ENCODE data around the gene ASTN2. TPM values are rescaled to one million over a fixed set of nuclear protein-coding genes. Genes with fewer than 3 reads are reported as not detected.

The ASTN2 gene
- total and polyA plus RNA-seq, 9 of the 15 experiments (the other 6 are each of a cell fraction or from before 2014, with no cell fraction given): 0.56 to 3.5 (median 1.9) TPM

DNA sequence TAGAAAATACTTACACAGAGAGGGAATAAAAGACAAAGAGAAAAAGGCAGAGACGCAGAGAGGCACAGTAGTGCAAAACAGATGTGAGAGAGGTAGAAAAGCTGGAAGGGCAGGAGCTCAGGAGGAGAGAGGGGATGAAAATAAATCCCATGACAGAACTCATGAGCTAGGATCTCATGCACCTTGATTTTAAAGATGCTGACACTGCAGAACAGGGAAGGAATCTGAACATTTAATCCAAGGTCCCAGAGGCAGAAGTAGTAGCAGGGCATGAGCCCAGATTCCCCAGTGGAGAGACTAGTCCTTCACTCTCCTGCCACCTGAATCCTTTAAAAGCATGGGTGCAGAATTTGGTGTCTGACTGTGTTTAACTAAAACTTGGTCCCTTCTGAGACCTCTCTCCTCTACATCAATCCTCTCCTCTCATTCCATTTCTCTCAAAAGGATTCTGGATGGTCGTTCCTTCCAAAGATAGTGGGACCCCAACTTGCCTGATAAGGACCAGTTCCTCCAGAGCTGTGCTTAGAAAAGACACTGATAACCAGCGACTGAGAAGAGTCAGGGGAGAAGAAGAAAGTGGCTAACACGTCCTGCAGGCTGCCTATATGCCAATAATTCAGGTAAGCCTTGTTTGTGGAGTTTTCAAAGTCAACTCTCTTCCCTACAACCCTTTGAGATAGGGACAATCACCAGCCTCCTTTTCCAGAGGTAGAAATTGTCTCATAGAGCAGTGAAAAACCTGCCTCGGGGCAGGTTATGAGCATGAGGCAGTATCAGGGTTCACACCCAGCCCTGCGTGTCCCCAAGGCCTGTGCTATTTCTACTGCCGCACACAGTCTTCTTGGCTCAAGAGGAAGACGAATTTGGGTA lies 931.0 kb downstream of the ASTN2 start (continued):
- TF ChIP-seq, protein P1, sequence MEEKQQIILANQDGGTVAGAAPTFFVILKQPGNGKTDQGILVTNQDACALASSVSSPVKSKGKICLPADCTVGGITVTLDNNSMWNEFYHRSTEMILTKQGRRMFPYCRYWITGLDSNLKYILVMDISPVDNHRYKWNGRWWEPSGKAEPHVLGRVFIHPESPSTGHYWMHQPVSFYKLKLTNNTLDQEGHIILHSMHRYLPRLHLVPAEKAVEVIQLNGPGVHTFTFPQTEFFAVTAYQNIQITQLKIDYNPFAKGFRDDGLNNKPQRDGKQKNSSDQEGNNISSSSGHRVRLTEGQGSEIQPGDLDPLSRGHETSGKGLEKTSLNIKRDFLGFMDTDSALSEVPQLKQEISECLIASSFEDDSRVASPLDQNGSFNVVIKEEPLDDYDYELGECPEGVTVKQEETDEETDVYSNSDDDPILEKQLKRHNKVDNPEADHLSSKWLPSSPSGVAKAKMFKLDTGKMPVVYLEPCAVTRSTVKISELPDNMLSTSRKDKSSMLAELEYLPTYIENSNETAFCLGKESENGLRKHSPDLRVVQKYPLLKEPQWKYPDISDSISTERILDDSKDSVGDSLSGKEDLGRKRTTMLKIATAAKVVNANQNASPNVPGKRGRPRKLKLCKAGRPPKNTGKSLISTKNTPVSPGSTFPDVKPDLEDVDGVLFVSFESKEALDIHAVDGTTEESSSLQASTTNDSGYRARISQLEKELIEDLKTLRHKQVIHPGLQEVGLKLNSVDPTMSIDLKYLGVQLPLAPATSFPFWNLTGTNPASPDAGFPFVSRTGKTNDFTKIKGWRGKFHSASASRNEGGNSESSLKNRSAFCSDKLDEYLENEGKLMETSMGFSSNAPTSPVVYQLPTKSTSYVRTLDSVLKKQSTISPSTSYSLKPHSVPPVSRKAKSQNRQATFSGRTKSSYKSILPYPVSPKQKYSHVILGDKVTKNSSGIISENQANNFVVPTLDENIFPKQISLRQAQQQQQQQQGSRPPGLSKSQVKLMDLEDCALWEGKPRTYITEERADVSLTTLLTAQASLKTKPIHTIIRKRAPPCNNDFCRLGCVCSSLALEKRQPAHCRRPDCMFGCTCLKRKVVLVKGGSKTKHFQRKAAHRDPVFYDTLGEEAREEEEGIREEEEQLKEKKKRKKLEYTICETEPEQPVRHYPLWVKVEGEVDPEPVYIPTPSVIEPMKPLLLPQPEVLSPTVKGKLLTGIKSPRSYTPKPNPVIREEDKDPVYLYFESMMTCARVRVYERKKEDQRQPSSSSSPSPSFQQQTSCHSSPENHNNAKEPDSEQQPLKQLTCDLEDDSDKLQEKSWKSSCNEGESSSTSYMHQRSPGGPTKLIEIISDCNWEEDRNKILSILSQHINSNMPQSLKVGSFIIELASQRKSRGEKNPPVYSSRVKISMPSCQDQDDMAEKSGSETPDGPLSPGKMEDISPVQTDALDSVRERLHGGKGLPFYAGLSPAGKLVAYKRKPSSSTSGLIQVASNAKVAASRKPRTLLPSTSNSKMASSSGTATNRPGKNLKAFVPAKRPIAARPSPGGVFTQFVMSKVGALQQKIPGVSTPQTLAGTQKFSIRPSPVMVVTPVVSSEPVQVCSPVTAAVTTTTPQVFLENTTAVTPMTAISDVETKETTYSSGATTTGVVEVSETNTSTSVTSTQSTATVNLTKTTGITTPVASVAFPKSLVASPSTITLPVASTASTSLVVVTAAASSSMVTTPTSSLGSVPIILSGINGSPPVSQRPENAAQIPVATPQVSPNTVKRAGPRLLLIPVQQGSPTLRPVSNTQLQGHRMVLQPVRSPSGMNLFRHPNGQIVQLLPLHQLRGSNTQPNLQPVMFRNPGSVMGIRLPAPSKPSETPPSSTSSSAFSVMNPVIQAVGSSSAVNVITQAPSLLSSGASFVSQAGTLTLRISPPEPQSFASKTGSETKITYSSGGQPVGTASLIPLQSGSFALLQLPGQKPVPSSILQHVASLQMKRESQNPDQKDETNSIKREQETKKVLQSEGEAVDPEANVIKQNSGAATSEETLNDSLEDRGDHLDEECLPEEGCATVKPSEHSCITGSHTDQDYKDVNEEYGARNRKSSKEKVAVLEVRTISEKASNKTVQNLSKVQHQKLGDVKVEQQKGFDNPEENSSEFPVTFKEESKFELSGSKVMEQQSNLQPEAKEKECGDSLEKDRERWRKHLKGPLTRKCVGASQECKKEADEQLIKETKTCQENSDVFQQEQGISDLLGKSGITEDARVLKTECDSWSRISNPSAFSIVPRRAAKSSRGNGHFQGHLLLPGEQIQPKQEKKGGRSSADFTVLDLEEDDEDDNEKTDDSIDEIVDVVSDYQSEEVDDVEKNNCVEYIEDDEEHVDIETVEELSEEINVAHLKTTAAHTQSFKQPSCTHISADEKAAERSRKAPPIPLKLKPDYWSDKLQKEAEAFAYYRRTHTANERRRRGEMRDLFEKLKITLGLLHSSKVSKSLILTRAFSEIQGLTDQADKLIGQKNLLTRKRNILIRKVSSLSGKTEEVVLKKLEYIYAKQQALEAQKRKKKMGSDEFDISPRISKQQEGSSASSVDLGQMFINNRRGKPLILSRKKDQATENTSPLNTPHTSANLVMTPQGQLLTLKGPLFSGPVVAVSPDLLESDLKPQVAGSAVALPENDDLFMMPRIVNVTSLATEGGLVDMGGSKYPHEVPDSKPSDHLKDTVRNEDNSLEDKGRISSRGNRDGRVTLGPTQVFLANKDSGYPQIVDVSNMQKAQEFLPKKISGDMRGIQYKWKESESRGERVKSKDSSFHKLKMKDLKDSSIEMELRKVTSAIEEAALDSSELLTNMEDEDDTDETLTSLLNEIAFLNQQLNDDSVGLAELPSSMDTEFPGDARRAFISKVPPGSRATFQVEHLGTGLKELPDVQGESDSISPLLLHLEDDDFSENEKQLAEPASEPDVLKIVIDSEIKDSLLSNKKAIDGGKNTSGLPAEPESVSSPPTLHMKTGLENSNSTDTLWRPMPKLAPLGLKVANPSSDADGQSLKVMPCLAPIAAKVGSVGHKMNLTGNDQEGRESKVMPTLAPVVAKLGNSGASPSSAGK (IDR thresholded peaks at IDR 0.05): peak; percentile 73
- TF ChIP-seq ZBTB7A (IDR thresholded peaks at IDR 0.05; ENCODE audit: borderline replicate concordance, control insufficient read depth, low read depth, low read length) (no peak), L3MBTL2 (IDR thresholded peaks at IDR 0.05) (peak; percentile 84), MAFG (tag; conservative IDR thresholded peaks at IDR 0.05) (peak; percentile 91), KDM4B (IDR thresholded peaks at IDR 0.05; ENCODE audit: borderline replicate concordance in 2 of 2, low read depth in 1 of 2) (no peak), ZNF324 (CRISPR knock-in tag; IDR thresholded peaks at IDR 0.05) (no peak), POLR2A (conservative IDR thresholded peaks at IDR 0.05) (no peak), ZNF232 (CRISPR knock-in tag; IDR thresholded peaks at IDR 0.05) (no peak), MBD2 (IDR thresholded peaks at IDR 0.05; ENCODE audit: borderline replicate concordance, low read depth) (no peak), STAG1 (CRISPR knock-in tag; IDR thresholded peaks at IDR 0.05; ENCODE audit: borderline replicate concordance) (no peak)
- TF ChIP-seq, protein P2, sequence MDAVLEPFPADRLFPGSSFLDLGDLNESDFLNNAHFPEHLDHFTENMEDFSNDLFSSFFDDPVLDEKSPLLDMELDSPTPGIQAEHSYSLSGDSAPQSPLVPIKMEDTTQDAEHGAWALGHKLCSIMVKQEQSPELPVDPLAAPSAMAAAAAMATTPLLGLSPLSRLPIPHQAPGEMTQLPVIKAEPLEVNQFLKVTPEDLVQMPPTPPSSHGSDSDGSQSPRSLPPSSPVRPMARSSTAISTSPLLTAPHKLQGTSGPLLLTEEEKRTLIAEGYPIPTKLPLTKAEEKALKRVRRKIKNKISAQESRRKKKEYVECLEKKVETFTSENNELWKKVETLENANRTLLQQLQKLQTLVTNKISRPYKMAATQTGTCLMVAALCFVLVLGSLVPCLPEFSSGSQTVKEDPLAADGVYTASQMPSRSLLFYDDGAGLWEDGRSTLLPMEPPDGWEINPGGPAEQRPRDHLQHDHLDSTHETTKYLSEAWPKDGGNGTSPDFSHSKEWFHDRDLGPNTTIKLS (IDR thresholded peaks at IDR 0.05; ENCODE audit: borderline replicate concordance, low read depth): no peak
- TF ChIP-seq, protein P3, sequence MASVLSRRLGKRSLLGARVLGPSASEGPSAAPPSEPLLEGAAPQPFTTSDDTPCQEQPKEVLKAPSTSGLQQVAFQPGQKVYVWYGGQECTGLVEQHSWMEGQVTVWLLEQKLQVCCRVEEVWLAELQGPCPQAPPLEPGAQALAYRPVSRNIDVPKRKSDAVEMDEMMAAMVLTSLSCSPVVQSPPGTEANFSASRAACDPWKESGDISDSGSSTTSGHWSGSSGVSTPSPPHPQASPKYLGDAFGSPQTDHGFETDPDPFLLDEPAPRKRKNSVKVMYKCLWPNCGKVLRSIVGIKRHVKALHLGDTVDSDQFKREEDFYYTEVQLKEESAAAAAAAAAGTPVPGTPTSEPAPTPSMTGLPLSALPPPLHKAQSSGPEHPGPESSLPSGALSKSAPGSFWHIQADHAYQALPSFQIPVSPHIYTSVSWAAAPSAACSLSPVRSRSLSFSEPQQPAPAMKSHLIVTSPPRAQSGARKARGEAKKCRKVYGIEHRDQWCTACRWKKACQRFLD (CRISPR knock-in tag; IDR thresholded peaks at IDR 0.05): peak; percentile 55; the same call in 1 of the 2 replicates

All from K562 (cell line).